ENCODE measurements around the gene ABLIM3.
"Not testable (repeated sequence)": the region's sequence is repeated elsewhere in the genome, so short reads cannot be mapped to it uniquely, and the experiment has no call there.

ABLIM3 gene

GRCh38 chr5:149160291-149160787 lies 19.0 kb downstream of the ABLIM3 start:
- FAIRE-seq: no peak

GRCh38 chr5:149161026-149161687 lies 19.9 kb downstream of the ABLIM3 start:
- FAIRE-seq: no peak

GRCh38 chr5:149161850-149162249 lies 20.6 kb downstream of the ABLIM3 start:
- no peak for FAIRE-seq

GRCh38 chr5:149162401-149163084 lies 21.2 kb downstream of the ABLIM3 start:
- FAIRE-seq: no peak

GRCh38 chr5:149164731-149165130 lies 23.4 kb downstream of the ABLIM3 start:
- FAIRE-seq: no peak

- no peak for FAIRE-seq
Measured at GRCh38 chr5:149166128-149166527, 24.8 kb downstream of the ABLIM3 start.

GRCh38 chr5:149166591-149167100 lies 25.4 kb downstream of the ABLIM3 start:
- FAIRE-seq: no peak

GRCh38 chr5:149168276-149168906 lies 27.1 kb downstream of the ABLIM3 start:
- FAIRE-seq: no peak

GRCh38 chr5:149170299-149170698 lies 29.0 kb downstream of the ABLIM3 start:
- no peak for FAIRE-seq

GRCh38 chr5:149172261-149172660 lies 31.0 kb downstream of the ABLIM3 start:
- no peak for FAIRE-seq

GRCh38 chr5:149172709-149173505 lies 31.6 kb downstream of the ABLIM3 start:
- no peak for FAIRE-seq

- no peak for FAIRE-seq
Measured at GRCh38 chr5:149174847-149175234, 33.5 kb downstream of the ABLIM3 start.

GRCh38 chr5:149175346-149176105 lies 34.2 kb downstream of the ABLIM3 start:
- FAIRE-seq: no peak

- no peak for FAIRE-seq
Measured at GRCh38 chr5:149177339-149177843, 36.1 kb downstream of the ABLIM3 start.

GRCh38 chr5:149177911-149178565 lies 36.7 kb downstream of the ABLIM3 start:
- no peak for FAIRE-seq

GRCh38 chr5:149181732-149182131 lies 40.4 kb downstream of the ABLIM3 start:
- no peak for FAIRE-seq

- no peak for FAIRE-seq
Measured at GRCh38 chr5:149182241-149182640, 40.9 kb downstream of the ABLIM3 start.

- no peak for FAIRE-seq
Measured at GRCh38 chr5:149185067-149185466, 43.8 kb downstream of the ABLIM3 start.

- FAIRE-seq: no peak
Measured at GRCh38 chr5:149186506-149186905, 45.2 kb downstream of the ABLIM3 start.

GRCh38 chr5:149187617-149188016 lies 46.3 kb downstream of the ABLIM3 start:
- FAIRE-seq: not testable (repeated sequence)

- no peak for FAIRE-seq
Measured at GRCh38 chr5:149188383-149188782, 47.1 kb downstream of the ABLIM3 start.

Measured in G401.6 (cell line).